T-helper 2 cell treated with Interferon-gamma antibody and Interleukin-4, amounts not matched to agents 5 μg/mL and 100 μg/mL, for 36 hours (primary cell): ENCODE measurements around the gene LGALS14.
"Not testable (repeated sequence)": the region's sequence is repeated elsewhere in the genome, so short reads cannot be mapped to it uniquely, and the experiment has no call there.

Source experiments
- DNase-seq: peaks from one replicate; pipeline ENCODE4 v3.0.0; 2021; ENCODE audit warnings: low spot score
- H3K27ac Mint-ChIP-seq: one replicate; pipeline ENCODE4 v1.8.0; 2021; ENCODE audit warnings: mild to moderate bottlenecking, mixed read lengths
- H3K27me3 Mint-ChIP-seq: one replicate; pipeline ENCODE4 v1.8.0; 2021; ENCODE audit warnings: low read depth, mixed read lengths
- H3K36me3 Mint-ChIP-seq: one replicate; pipeline ENCODE4 v1.8.0; 2021; ENCODE audit warnings: low read depth, mixed read lengths
- H3K4me1 Mint-ChIP-seq: one replicate; pipeline ENCODE4 v1.8.0; 2021; ENCODE audit warnings: low read depth, mixed read lengths
- H3K4me3 Mint-ChIP-seq: one replicate; pipeline ENCODE4 v1.8.0; 2022; ENCODE audit warnings: mild to moderate bottlenecking, moderate library complexity, mixed read lengths
- H3K9me3 Mint-ChIP-seq: one replicate; pipeline ENCODE4 v1.8.0; 2021; ENCODE audit warnings: mixed read lengths

The LGALS14 gene

DNA sequence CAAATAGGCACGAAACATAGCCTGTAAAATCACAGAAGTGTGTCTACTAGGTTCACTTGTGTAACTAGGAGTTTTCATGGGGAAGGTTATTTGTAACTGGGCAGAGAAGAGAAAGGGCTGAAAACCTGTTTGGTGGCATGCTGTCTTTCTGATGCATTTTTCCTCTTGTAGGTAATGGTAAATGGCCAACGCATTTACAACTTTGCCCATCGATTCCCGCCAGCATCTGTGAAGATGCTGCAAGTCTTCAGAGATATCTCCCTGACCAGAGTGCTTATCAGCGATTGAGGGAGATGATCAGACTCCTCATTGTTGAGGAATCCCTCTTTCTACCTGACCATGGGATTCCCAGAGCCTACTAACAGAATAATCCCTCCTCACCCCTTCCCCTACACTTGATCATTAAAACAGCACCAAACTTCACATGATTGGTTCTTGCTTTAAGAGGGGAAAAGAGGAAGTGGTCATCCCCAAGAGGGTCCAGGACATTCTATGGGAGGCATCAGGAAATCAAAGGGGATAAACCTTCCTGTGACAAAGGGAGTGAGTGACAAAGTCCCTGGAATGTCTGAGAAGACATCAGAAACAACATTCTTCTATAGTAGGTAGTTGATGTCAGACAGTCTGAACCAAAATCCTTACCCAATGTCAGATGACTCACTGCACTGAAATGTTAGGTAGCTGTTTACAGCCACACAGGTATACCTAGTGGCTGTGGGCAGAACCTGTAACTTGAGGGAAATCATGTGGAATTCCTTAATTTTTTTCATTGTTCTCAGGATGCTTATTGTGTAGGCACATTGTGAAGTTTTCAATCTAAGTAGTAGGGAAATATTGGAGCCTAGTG lies 5.0 kb downstream of the LGALS14 start:
- no peak for DNase-seq
- Mint-ChIP-seq H3K27me3 (peaks cover 3% of the 10 kb centered on the region), H3K9me3 (peaks cover 31% of the 10 kb centered on the region), H3K4me3 (no peak overlapping the region), H3K27ac (no peak overlapping the region), H3K4me1 (peaks cover 37% of the 10 kb centered on the region), H3K36me3 (peaks cover 13% of the 10 kb centered on the region)

GRCh38 chr19:39710333-39710890 lies 6.1 kb downstream of the LGALS14 start:
- peak overlapping the region; percentile 21 for H3K4me3 Mint-ChIP-seq
- H3K4me1 Mint-ChIP-seq, result peaks cover 27% of the 10 kb centered on the region
- H3K27me3 Mint-ChIP-seq, result peaks cover 6% of the 10 kb centered on the region
- no peak overlapping the region for H3K27ac Mint-ChIP-seq
- DNase-seq, result no peak
- peaks cover 28% of the 10 kb centered on the region for H3K9me3 Mint-ChIP-seq
- H3K36me3 Mint-ChIP-seq, result peaks cover 10% of the 10 kb centered on the region

- H3K36me3 Mint-ChIP-seq, H3K4me3 Mint-ChIP-seq, DNase-seq, H3K4me1 Mint-ChIP-seq, H3K9me3 Mint-ChIP-seq, H3K27ac Mint-ChIP-seq: not testable (repeated sequence)
- H3K27me3 Mint-ChIP-seq, result peaks cover 44% of the 10 kb centered on the region
Observed at GRCh38 chr19:39720144-39720543, 15.9 kb downstream of the LGALS14 start.

- H3K27ac Mint-ChIP-seq, result no peak overlapping the region
- H3K9me3 Mint-ChIP-seq, result no peaks in the 10 kb centered on the region
- H3K36me3 Mint-ChIP-seq, result no peaks in the 10 kb centered on the region
- DNase-seq, result no peak
- peaks cover 24% of the 10 kb centered on the region for H3K27me3 Mint-ChIP-seq
- H3K4me3 Mint-ChIP-seq, result no peak overlapping the region
- H3K4me1 Mint-ChIP-seq, result no peaks in the 10 kb centered on the region
Observed at GRCh38 chr19:39725995-39726394, 21.7 kb downstream of the LGALS14 start.

- DNase-seq, result no peak
- Mint-ChIP-seq H3K4me3 (no peak overlapping the region), H3K9me3 (no peaks in the 10 kb centered on the region), H3K27me3 (peaks cover 20% of the 10 kb centered on the region), H3K36me3 (no peaks in the 10 kb centered on the region), H3K27ac (no peak overlapping the region), H3K4me1 (no peaks in the 10 kb centered on the region)
Observed at GRCh38 chr19:39727070-39727800, 23.0 kb downstream of the LGALS14 start.

DNA sequence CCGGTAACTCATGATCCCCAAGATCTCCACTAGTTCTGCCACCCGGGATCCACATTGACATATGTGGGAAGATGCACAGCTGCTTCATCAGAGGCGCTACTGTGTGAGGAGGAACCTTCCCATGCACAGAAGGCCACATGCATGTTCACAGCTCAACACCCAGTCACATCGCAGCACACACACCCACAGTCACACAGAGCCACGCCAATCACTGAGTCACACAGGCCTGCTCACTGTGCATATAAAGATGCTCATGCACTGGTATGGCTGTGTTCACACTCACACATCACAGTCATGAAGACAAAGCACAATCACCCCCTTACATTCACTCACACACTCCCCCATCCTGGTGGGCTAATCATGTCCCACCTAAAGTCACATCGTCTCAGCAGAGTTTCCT lies 23.8 kb downstream of the LGALS14 start:
- no peak overlapping the region for H3K4me3 Mint-ChIP-seq
- peaks cover 13% of the 10 kb centered on the region for H3K27me3 Mint-ChIP-seq
- no peaks in the 10 kb centered on the region for H3K36me3 Mint-ChIP-seq
- no peaks in the 10 kb centered on the region for H3K9me3 Mint-ChIP-seq
- no peaks in the 10 kb centered on the region for H3K4me1 Mint-ChIP-seq
- no peak overlapping the region for H3K27ac Mint-ChIP-seq
- no peak for DNase-seq

GRCh38 chr19:39729594-39729993 lies 25.3 kb downstream of the LGALS14 start:
- Mint-ChIP-seq H3K4me1 (no peaks in the 10 kb centered on the region), H3K4me3 (no peak overlapping the region), H3K36me3 (no peaks in the 10 kb centered on the region), H3K27ac (no peak overlapping the region), H3K9me3 (no peaks in the 10 kb centered on the region), H3K27me3 (peaks cover 3% of the 10 kb centered on the region)
- no peak for DNase-seq

DNA sequence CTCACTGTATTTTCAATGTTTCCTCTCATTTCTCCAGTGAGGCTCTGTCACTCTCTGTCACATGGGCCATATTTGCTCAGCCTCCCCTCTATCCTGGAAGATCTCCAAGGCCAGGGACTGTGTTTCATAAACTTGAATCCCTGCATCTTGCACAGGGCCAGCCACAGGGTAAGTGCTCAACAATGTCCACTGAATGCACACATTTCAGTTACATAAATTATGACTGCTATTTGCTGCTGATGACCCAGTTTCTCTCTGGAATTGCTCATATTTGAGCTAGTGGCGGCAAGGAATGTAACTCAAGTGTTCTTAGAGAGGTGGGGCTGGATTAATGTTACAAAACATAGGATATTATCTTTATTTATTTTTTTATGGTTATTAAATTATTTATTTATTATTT lies 27.4 kb downstream of the LGALS14 start:
- Mint-ChIP-seq H3K4me3 (no peak overlapping the region), H3K4me1 (peaks cover 2% of the 10 kb centered on the region), H3K9me3 (no peaks in the 10 kb centered on the region), H3K27ac (no peak overlapping the region), H3K36me3 (no peaks in the 10 kb centered on the region), H3K27me3 (peaks cover 2% of the 10 kb centered on the region)
- no peak for DNase-seq

- Mint-ChIP-seq H3K27me3 (peaks cover 2% of the 10 kb centered on the region), H3K36me3 (no peaks in the 10 kb centered on the region), H3K27ac (no peak overlapping the region), H3K9me3 (no peaks in the 10 kb centered on the region), H3K4me3 (no peak overlapping the region), H3K4me1 (peaks cover 14% of the 10 kb centered on the region)
- no peak for DNase-seq
Observed at GRCh38 chr19:39733841-39734240, 29.6 kb downstream of the LGALS14 start.

- Mint-ChIP-seq H3K27ac (no peak overlapping the region), H3K4me3 (no peak overlapping the region), H3K4me1 (peaks cover 24% of the 10 kb centered on the region), H3K9me3 (no peaks in the 10 kb centered on the region), H3K27me3 (no peaks in the 10 kb centered on the region), H3K36me3 (no peaks in the 10 kb centered on the region)
- DNase-seq, result no peak
Observed at GRCh38 chr19:39735688-39736087, 31.4 kb downstream of the LGALS14 start.

DNA sequence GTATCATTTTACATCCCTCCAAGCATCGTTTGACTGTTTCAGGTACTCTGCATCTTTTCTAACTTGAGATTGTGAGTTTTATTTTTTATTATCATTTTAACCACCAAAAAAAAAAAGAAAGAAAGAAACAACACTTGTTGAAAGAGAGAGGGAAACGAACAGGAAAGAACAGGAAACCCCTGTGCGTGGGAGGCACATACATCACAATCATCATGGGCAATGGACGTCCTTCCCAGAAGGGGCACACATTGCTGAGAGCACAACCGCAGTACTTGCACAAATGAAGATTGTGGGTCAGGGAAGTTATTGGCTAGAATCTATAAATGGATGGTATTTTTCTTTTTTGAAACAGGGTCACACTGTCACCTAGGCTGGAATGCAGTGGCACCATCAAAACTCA lies 31.8 kb downstream of the LGALS14 start:
- H3K4me1 Mint-ChIP-seq, result peaks cover 26% of the 10 kb centered on the region
- H3K27ac Mint-ChIP-seq, result no peak overlapping the region
- DNase-seq, result no peak
- no peaks in the 10 kb centered on the region for H3K9me3 Mint-ChIP-seq
- H3K4me3 Mint-ChIP-seq, result no peak overlapping the region
- H3K27me3 Mint-ChIP-seq, result no peaks in the 10 kb centered on the region
- no peaks in the 10 kb centered on the region for H3K36me3 Mint-ChIP-seq

DNA sequence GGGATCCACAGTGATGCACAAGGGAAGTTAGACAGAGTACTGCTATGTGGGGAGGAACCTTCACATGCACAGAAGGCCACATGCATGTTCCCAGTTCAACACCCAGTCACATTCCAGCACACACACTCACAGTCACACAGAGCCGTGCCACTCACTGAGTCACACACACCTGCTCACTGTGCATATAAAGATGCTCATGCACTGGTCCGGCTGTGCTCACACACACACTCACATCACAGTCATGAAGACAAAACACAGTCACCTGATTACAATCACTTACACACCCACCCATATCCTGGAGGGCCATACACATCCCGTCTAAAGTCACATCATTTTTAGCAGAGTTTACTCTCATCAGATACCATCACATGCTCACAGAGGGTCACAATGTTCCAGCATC lies 33.1 kb downstream of the LGALS14 start:
- no peak overlapping the region for H3K27ac Mint-ChIP-seq
- H3K36me3 Mint-ChIP-seq, result no peaks in the 10 kb centered on the region
- H3K9me3 Mint-ChIP-seq, result no peaks in the 10 kb centered on the region
- no peaks in the 10 kb centered on the region for H3K27me3 Mint-ChIP-seq
- no peak overlapping the region for H3K4me3 Mint-ChIP-seq
- peak; percentile 15 for DNase-seq
- peaks cover 27% of the 10 kb centered on the region for H3K4me1 Mint-ChIP-seq

DNA sequence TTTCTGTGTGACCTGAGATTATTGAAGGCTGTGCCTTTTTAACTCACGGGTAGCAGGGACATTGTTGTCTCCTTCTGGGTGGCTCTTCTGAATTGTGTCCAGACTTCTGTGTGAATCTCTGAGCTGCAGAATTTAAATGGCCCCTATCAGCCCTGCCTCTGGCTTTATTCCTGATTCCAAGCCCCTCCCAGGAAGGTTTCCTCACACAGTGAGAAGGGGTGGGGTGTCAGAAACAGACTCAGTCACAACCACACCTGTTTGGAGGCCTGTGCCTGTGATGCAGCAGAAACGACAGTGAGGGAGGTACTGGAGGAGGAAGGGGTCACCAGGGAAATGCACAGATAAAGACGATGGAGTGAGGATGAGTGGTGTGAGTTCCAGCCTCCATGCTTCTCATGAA lies 33.6 kb downstream of the LGALS14 start, which contains the start of gene CLC:
TSS of gene CLC (minus strand) at position 139 of the 400 bp plus-strand sequence. CDS start at position 62, 77 bp downstream.
- Mint-ChIP-seq H3K4me3 (no peak within 1 kb of the TSS), H3K4me1 (peaks cover 27% of the 10 kb centered on the region), H3K27ac (no peak within 1 kb of the TSS), H3K27me3 (peaks cover 2% of the 10 kb centered on the region), H3K9me3 (no peaks in the 10 kb centered on the region), H3K36me3 (no peaks in the 10 kb centered on the region)
- DNase-seq, result no peak

DNA sequence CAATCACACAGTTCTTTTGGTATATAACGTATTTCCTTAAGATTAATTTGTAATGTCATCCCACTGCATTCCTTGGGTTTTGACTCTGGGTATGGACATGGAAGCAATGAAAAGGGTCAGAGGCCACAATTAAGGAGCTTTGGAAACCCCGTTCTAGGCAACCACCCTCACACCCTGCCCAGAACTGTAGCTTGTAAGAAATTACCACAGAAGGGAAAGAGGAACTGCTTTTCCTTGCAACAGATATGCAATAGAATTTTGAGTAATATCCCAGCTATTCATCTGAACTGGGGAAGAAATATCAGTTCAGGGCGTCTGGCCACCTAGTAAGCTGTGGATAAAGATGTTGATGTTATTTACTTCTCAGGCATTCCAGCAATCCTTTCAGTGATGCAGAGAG lies 34.5 kb downstream of the LGALS14 start:
- H3K9me3 Mint-ChIP-seq, result no peaks in the 10 kb centered on the region
- no peak for DNase-seq
- no peaks in the 10 kb centered on the region for H3K36me3 Mint-ChIP-seq
- peaks cover 27% of the 10 kb centered on the region for H3K4me1 Mint-ChIP-seq
- peaks cover 10% of the 10 kb centered on the region for H3K27me3 Mint-ChIP-seq
- no peak overlapping the region for H3K4me3 Mint-ChIP-seq
- H3K27ac Mint-ChIP-seq, result no peak overlapping the region
